Lower lobe of right lung (tissue), 2 donors: ENCODE measurements around the gene PDE11A. TPM values are rescaled to one million over a fixed set of nuclear protein-coding genes. Genes with fewer than 3 reads are reported as not detected.

Experiments used
- ATAC-seq, 2 donors: fragments of 200-7000 bp; cut with Tn5 transposase; one replicate each; pipeline ENCODE4 v1.9.1; 2020 to 2022; ENCODE audit warnings: mild to moderate bottlenecking in 2 of 2, moderate library complexity in 2 of 2
- DNase-seq: peaks from one replicate; pipeline ENCODE4 v3.0.0-alpha.2; 2020
- H3K27ac ChIP-seq: fragments of 200-600 bp; one replicate; pipeline ENCODE4 v1.8.0; 2022
- H3K27me3 ChIP-seq: fragments of 200-600 bp; one replicate; pipeline ENCODE4 v1.8.0; 2022; ENCODE audit warnings: low read depth
- H3K36me3 ChIP-seq: fragments of 200-600 bp; one replicate; pipeline ENCODE4 v1.8.0; 2022; ENCODE audit warnings: mild to moderate bottlenecking
- H3K4me1 ChIP-seq: fragments of 200-600 bp; one replicate; pipeline ENCODE4 v1.8.0; 2022
- H3K4me3 ChIP-seq: fragments of 200-600 bp; one replicate; pipeline ENCODE4 v1.8.0; 2022; ENCODE audit warnings: mild to moderate bottlenecking
- H3K9me3 ChIP-seq: fragments of 200-600 bp; one replicate; pipeline ENCODE4 v1.8.0; 2022
- CTCF ChIP-seq: fragments of 200-600 bp; IDR thresholded peaks from one replicate; pipeline ENCODE4 v1.8.0; 2022; ENCODE audit warnings: antibody characterized with exemption, mild to moderate bottlenecking
- intact Hi-C: fragments of 100-400 bp; cut with DNase I; formaldehyde crosslinking; loops from one replicate; pipeline ENCODE4 v1.11.0; 2022
- total RNA-seq: library from RNA; stranded (reverse); fragmentation: NEBNext Ultra II Directional; extraction: Animal tissue kit (Norgen Biotek cat#: 25700); gene quantifications from one replicate; pipeline ENCODE4 v1.2.1, GENCODE V29; 2021
- donor health status: DM: no; HTN: yes; CAD: no; lungs with severe emphysema.

The PDE11A gene
- total RNA-seq, 1 donor from 2014 or later, result 0.27 TPM

GRCh38 chr2:177896587-177896986 lies 176.0 kb downstream of the PDE11A start:
- intact Hi-C loops, result no loop called here
- H3K36me3 ChIP-seq, result no peaks in the 10 kb centered on the region

GRCh38 chr2:177894546-177894945 lies 178.0 kb downstream of the PDE11A start:
- ATAC-seq, result no peak
- intact Hi-C loops, result no loop called here

More at GRCh38 chr2:177896587-177896986, 176.0 kb downstream of the PDE11A start:
- no peak overlapping the region for H3K4me3 ChIP-seq
- TF ChIP-seq CTCF, result no peak
- DNase-seq (no peak), ATAC-seq (no peak)
- H3K27ac ChIP-seq, result no peak overlapping the region
- H3K27me3 ChIP-seq, result no peaks in the 10 kb centered on the region
- H3K9me3 ChIP-seq, result no peaks in the 10 kb centered on the region
- no peaks in the 10 kb centered on the region for H3K4me1 ChIP-seq

GRCh38 chr2:177893880-177894279 lies 178.7 kb downstream of the PDE11A start:
- no peaks in the 10 kb centered on the region for H3K27me3 ChIP-seq
- H3K4me1 ChIP-seq, result no peaks in the 10 kb centered on the region
- H3K27ac ChIP-seq, result no peak overlapping the region
- no peaks in the 10 kb centered on the region for H3K36me3 ChIP-seq
- DNase-seq (no peak), ATAC-seq (no peak)
- no peak for TF ChIP-seq CTCF
- intact Hi-C loops, result no loop called here
- H3K9me3 ChIP-seq, result no peaks in the 10 kb centered on the region
- no peak overlapping the region for H3K4me3 ChIP-seq

More at GRCh38 chr2:177894546-177894945, 178.0 kb downstream of the PDE11A start:
- no peaks in the 10 kb centered on the region for H3K9me3 ChIP-seq
- no peak for DNase-seq
- H3K27ac ChIP-seq, result no peak overlapping the region
- no peak overlapping the region for H3K4me3 ChIP-seq
- H3K4me1 ChIP-seq, result no peaks in the 10 kb centered on the region
- H3K36me3 ChIP-seq, result no peaks in the 10 kb centered on the region
- H3K27me3 ChIP-seq, result no peaks in the 10 kb centered on the region
- no peak for TF ChIP-seq CTCF

GRCh38 chr2:177891533-177891932 lies 181.0 kb downstream of the PDE11A start:
- intact Hi-C loops, result no loop called here
- Histone ChIP-seq H3K9me3 (no peaks in the 10 kb centered on the region), H3K27me3 (no peaks in the 10 kb centered on the region), H3K27ac (no peak overlapping the region), H3K4me3 (no peak overlapping the region), H3K4me1 (no peaks in the 10 kb centered on the region), H3K36me3 (no peaks in the 10 kb centered on the region)
- no peak for TF ChIP-seq CTCF
- ATAC-seq (no peak), DNase-seq (no peak)

GRCh38 chr2:177889818-177890460 lies 182.6 kb downstream of the PDE11A start:
- ATAC-seq (no peak), DNase-seq (no peak)
- no peaks in the 10 kb centered on the region for H3K4me1 ChIP-seq
- intact Hi-C loops, result no loop called here
- no peak overlapping the region for H3K4me3 ChIP-seq
- H3K27ac ChIP-seq, result no peak overlapping the region
- no peak for TF ChIP-seq CTCF
- H3K27me3 ChIP-seq, result no peaks in the 10 kb centered on the region
- no peaks in the 10 kb centered on the region for H3K9me3 ChIP-seq
- no peaks in the 10 kb centered on the region for H3K36me3 ChIP-seq
